GM19328 (cell line): ENCODE results near the gene CCDC74A.
"Not testable (repeated sequence)": the region's sequence is repeated elsewhere in the genome, so short reads cannot be mapped to it uniquely, and the experiment has no call there.

Experiments
- ATAC-seq: cut with Tn5 transposase; IDR thresholded peaks from one replicate; pipeline ENCODE4 v1.9.1; 2021; ENCODE audit warnings: mild to moderate bottlenecking, moderate library complexity; ENCODE audit not compliant: unreplicated experiment

CCDC74A gene

DNA sequence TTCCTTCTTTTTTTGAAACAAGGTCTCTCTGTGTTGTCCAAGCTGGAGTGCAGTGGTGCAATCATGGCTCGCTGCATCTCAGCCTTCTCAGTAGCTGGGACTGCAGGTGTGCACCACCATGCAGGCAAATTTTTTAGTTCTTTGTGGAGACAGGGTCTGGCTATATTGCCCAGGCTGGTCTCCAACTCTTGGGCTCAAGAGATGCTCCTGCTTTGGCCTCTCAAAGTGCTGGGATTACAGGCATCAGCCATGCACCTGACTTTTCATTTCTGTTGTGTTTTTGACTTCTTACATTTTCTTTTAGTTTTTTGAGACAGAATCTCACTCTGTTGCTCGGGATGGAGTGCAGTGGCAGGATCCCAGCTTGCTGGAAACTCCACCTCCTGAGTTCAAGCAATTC lies 2.4 kb upstream of the CCDC74A start:
- ATAC-seq: not testable (repeated sequence)

- ATAC-seq: peak; percentile 53
Observed at GRCh38 chr2:131528981-131529863, 1.5 kb downstream of the CCDC74A start.

GRCh38 chr2:131529864-131530445 lies 2.3 kb downstream of the CCDC74A start:
- ATAC-seq: not testable (repeated sequence)

GRCh38 chr2:131530626-131531344 lies 3.1 kb downstream of the CCDC74A start:
- not testable (repeated sequence) for ATAC-seq

GRCh38 chr2:131531547-131532185 lies 4.0 kb downstream of the CCDC74A start:
- not testable (repeated sequence) for ATAC-seq

DNA sequence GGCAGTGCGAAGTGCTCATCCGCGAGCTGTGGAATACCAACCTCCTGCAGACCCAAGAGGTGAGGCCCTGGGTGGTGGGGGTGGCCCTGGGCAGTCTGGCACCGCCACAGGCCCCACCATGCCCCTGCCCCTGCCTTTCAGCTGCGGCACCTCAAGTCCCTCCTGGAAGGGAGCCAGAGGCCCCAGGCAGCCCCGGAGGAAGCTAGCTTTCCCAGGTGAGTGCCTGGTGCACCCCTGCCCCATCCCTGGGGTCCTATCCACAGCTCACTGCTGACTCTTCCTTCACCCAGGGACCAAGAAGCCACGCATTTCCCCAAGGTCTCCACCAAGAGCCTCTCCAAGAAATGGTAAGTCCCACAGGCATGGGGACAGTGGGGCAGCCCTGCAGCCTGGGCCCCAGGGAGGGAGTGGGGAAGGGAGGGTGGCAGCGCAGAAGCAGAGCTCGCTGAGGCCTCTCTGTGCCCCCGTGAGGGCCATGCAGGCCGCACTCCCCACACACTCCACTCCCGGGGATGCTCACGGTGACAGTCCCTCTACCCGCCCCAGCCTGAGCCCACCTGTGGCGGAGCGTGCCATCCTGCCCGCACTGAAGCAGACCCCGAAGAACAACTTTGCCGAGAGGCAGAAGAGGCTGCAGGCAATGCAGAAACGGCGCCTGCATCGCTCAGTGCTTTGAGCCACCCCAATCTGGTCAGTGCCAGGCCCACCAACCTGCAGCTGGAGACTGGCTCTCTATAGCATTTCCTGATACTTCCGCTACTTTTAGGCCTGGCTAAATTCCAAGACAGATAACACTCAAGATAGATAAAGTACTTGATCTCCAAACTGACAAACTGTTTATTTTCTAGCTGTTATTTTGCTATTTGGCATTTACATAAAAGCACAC lies 5.3 kb downstream of the CCDC74A start:
- ATAC-seq: not testable (repeated sequence)

DNA sequence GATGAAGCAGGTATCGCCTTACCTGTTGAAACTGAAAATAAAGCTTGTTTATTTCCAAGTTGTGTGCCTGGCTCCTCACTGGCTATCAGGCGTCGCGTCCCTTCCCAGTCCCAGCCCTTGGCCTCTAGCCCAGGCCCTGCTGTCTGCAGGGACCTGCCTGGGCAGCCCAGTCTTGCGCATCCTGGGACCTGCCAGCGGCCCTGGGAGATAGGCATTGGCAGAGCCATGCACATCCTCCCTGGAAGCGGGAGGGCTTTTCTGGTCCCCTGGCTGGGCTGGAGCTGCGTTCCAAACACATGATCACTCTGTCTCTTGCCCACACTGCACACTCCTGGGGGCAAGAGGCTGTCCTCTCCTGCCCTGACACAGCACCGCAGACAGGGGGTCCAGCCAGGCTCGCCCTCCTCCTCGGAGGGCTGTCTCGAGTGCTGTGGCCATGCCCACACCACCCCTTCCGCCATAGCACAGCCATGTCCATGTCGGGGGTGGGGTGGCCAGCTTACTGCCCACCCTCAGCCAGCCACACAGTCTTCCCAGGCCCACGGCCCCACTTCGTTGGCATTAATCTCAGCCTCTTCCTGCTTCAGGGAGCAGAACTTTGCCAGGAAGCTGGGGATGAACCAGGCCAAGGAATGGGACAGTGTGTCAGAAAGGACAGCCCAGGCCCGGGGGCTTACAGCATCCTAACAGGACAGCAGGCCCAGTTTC lies 6.1 kb downstream of the CCDC74A start:
- not testable (repeated sequence) for ATAC-seq

DNA sequence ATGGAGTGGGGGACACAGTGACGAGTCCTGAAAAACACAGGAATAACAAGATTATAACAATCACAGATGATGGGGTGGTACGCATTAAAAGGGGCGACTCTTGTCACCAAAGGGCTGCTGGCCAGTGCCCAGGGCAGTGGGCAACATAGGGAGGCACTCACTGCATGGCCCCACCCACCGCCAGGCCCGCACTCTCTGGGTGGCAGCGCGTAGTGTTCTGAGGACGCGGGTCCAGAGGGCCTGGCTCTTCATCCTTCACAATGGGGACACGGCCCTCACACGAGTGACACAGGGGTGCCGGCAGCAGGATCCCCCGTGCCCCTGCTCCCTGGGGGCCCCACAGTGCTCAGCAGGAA lies 6.6 kb downstream of the CCDC74A start:
- ATAC-seq: not testable (repeated sequence)

DNA sequence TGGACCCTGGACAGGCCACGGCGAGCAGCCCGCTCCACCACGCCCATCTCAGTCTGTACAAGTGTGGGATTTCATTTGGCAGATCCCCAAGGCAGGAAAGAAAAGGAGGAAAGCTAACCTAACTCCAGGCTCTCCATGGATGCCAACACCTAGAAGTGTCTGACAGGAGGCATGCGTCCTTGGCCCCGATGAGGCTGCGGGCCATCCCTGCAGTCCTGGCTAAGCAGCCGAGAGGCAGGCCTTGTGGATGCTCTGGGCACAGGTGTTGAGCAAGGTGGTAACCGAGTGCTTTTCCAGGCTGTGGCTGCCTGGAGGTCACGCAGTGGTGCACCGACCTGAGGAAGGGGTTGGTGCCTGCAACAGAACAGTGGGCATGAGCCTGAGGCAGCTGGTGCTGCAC lies 7.3 kb downstream of the CCDC74A start:
- not testable (repeated sequence) for ATAC-seq

GRCh38 chr2:131535526-131535925 lies 7.8 kb downstream of the CCDC74A start:
- ATAC-seq: no peak

DNA sequence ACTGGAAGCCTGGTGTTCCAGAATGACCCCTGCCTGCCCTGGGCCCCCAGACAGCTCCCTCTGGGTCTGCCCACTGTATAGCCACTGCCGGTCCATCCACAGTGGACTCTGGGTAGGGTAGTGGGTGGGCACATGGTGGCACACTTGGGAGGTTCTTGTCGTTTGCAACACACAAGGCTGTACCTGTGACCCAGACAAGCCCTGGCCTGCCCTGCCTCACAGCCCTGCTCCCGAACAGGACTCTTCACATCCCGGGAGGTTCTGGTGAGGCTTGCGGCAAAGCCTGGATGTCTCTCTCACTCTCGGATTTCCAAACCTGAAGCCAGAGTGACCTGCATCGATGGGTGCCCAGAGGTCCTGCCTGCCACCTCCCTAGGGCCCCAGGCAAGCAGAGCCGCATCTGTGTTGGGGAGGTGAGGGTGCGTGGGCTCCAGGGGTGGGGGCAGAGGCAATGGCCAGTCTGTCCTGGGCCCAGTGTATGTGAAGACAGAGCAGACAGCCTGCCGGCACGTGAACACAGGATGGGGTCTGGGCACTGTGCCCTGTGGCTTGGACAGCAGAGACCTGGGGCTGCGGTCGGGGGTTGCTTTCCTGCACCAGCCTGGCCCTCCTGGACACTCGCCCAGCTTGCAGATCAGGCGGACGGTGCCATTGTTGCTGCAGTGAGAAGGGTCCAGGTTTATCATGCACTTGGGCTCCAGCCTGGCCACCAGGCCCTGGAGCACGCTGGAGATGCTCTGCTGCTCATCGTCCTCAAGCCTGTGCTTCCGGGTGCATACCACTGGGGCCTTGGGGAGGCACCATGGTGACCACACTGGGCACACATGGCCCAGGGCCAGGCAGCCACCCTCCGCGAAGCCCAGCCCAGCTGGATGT lies 8.5 kb downstream of the CCDC74A start:
- ATAC-seq: not testable (repeated sequence)

DNA sequence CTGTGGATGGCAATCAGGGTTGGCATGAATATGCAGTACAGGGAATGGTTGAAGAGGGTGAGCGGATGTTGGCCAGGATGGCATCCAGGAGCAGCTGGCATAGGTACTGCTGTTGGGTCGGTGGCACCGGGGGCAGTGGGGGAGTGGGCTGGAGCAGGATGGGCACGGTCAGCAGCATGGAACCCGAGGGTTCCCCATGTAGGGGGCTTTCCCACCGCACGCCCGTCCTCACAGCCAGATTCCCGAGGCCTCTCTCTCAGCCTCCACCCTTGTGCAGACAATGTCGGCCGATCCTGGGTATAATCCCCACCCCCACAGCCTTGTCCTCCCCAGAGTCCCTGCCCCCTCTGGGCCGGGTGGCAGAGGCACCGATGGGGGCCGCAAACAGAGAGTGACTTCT lies 9.2 kb downstream of the CCDC74A start:
- ATAC-seq: not testable (repeated sequence)

- ATAC-seq: not testable (repeated sequence)
Observed at GRCh38 chr2:131538856-131539255, 11.2 kb downstream of the CCDC74A start.

DNA sequence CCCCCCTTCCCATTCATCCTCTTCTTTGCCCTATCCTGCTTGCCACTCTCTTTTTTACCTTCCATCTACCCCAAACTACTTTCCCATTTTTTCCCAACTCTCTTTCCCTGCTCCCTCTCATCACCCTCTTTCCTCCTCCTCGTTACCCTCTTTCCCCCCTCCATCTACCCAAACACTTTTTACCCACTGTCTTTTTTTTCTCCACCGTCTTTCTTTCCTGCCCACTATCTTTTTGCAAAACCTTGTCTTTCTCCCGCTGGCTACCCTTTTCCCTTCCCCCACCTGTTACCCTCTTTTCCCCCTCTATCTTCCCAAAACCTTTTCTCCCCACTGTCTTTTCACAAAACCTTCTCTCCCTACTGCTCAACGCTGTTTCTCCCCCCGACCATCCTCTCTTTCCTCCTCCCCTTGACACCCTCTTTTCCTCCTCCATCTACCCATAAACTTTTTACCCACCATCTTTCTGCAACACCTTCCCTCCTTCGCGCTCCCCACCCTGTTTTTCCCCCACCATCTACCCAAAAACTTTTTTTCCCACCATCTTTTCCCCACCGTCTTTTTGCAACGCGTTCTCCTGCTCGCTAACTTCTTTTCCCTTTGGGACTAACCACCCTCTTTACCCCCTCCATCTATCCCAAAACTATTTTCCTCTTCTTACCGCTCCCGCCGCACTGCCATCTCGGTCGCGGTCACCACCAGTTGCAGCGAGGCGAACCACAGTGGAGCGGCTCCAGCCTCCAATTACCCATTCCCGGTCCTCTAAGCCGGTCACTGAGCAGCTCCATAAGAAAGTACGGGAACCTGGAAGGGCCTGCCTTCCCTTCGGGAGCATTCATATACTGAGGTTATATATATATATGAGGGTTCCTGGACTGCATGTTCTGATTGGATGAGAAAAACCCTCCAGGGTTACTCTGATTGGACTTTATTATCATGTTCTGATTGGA lies 15.0 kb downstream of the CCDC74A start:
- no peak for ATAC-seq

- no peak for ATAC-seq
Observed at GRCh38 chr2:131543385-131543891, 15.8 kb downstream of the CCDC74A start.

DNA sequence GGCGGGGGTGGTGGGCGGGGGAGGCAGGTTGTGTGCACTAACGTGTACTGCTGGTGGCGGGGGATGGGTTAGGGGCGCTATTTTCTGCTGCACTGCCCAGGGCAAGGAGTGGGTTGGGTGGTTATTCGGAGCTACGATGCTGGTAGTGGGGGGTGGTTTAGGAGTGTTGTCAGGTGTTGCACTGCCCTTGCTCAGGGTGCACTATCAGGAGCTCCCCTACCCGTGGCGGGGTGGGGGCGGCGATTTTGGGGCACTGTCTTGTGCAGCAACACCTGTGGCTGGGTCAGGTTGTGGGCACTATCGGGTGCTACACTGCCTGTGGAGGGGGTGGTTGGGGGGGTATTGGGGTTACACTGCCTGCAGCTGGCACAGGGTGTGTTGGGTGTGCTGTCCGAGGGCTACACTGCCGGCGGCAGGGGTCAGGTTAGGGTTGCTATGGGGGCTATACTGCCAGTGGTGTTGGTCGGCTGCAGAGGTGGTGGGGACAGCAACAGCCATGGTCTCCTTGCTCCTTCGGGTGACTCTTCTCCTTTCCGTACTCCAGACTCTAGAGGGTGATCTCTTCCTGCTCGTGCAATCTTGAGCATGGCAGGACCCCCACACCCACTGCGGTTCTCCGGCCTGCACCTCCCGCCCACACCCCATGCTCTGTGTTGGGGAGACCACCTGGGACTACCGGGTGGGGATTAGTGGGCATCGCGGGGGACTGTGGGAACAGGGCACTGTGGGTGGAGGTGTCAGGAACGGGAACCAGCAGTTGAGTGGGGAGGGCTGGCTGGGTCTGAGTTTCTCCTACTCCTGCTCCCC lies 16.5 kb downstream of the CCDC74A start:
- ATAC-seq: not testable (repeated sequence)
